ENCODE measurements around the gene RUSC1. TPM values are rescaled to one million over a fixed set of nuclear protein-coding genes. Genes with fewer than 3 reads are reported as not detected.
"Not testable (repeated sequence)": the region's sequence is repeated elsewhere in the genome, so short reads cannot be mapped to it uniquely, and the experiment has no call there.

The RUSC1 gene
- total RNA-seq, 3 donors from 2014 or later = 58.9 to 79.4 (median 60.6) TPM

DNA sequence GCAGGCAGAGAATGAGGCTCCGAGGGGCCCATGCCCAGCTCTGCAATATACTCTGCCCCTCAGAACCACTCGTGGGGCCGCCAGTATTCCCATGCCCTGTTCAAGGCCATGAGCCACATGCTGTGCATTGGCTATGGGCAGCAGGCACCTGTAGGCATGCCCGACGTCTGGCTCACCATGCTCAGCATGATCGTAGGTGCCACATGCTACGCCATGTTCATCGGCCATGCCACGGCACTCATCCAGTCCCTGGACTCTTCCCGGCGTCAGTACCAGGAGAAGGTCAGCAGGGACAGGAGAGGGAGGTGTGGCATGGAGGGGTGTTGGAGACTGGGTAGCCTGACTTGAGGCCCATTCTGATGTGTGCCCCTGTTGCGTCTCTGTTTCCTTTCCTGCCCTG, 36.2 kb upstream of the RUSC1 start:
- intact Hi-C loops (cut with DNase I, micrococcal nuclease) = no loop called here
- TF ChIP-seq CTCF (IDR thresholded peaks at IDR 0.05) = no peak
- H3K36me3 ChIP-seq (ENCODE audit: low read depth) = no peaks in the 10 kb centered on the region
- H3K9me3 ChIP-seq = no peaks in the 10 kb centered on the region
- DNase-seq = no peak
- ATAC-seq = no peak
- no peaks in the 10 kb centered on the region for H3K4me1 ChIP-seq (ENCODE audit: low read depth)
- no peak overlapping the region for H3K4me3 ChIP-seq

DNA sequence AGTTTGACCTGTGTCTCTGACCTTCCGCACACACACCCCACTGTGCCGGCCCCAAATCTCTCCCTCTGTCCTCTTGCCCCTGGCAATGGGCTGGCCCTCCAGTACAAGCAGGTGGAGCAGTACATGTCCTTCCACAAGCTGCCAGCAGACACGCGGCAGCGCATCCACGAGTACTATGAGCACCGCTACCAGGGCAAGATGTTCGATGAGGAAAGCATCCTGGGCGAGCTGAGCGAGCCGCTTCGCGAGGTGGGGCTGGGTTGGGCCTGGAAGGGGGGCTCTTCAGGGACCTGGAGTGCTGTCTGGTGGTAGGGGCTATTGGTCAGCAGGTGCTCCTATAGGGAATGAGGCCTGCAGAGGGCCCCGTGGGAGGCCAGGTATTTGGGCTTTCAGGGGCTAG, 35.6 kb upstream of the RUSC1 start:
- ATAC-seq (no peak), DNase-seq (no peak)
- intact Hi-C loops (cut with DNase I, micrococcal nuclease) = no loop called here
- no peaks in the 10 kb centered on the region for H3K4me1 ChIP-seq (ENCODE audit: low read depth)
- no peaks in the 10 kb centered on the region for H3K36me3 ChIP-seq (ENCODE audit: low read depth)
- H3K4me3 ChIP-seq = no peak overlapping the region
- no peak for TF ChIP-seq CTCF (IDR thresholded peaks at IDR 0.05)
- H3K9me3 ChIP-seq = no peaks in the 10 kb centered on the region

DNA sequence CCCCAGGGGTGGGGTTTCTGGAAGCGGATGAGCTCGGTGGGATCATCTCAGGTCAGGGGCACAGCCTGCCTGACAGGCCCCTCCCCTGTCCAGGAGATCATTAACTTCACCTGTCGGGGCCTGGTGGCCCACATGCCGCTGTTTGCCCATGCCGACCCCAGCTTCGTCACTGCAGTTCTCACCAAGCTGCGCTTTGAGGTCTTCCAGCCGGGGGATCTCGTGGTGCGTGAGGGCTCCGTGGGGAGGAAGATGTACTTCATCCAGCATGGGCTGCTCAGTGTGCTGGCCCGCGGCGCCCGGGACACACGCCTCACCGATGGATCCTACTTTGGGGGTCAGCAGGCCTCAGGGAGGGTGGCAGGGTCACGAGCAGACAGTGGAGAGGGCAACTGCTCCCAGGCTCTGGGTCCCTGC, 35.1 kb upstream of the RUSC1 start:
- TF ChIP-seq CTCF (IDR thresholded peaks at IDR 0.05) = no peak
- Histone ChIP-seq H3K9me3 (no peaks in the 10 kb centered on the region), H3K4me1 (ENCODE audit: low read depth) (no peaks in the 10 kb centered on the region), H3K36me3 (ENCODE audit: low read depth) (no peaks in the 10 kb centered on the region), H3K4me3 (no peak overlapping the region)
- intact Hi-C loops (cut with DNase I, micrococcal nuclease) = no loop called here
- DNase-seq (no peak), ATAC-seq (no peak)

- intact Hi-C loops (cut with DNase I, micrococcal nuclease) = no loop called here
- no peaks in the 10 kb centered on the region for H3K4me1 ChIP-seq (ENCODE audit: low read depth)
- no peaks in the 10 kb centered on the region for H3K36me3 ChIP-seq (ENCODE audit: low read depth)
- DNase-seq (no peak), ATAC-seq (no peak)
- no peaks in the 10 kb centered on the region for H3K9me3 ChIP-seq
- no peak overlapping the region for H3K4me3 ChIP-seq
- TF ChIP-seq CTCF (IDR thresholded peaks at IDR 0.05) = no peak
Observed at GRCh38 chr1:155286544-155286943, 34.1 kb upstream of the RUSC1 start.

- ATAC-seq (no peak), DNase-seq (no peak)
- TF ChIP-seq CTCF (IDR thresholded peaks at IDR 0.05) = no peak
- Histone ChIP-seq H3K36me3 (ENCODE audit: low read depth) (no peaks in the 10 kb centered on the region), H3K4me3 (no peak overlapping the region), H3K4me1 (ENCODE audit: low read depth) (no peaks in the 10 kb centered on the region), H3K9me3 (no peaks in the 10 kb centered on the region)
- intact Hi-C loops (cut with DNase I, micrococcal nuclease) = no loop called here
Observed at GRCh38 chr1:155287987-155288543, 32.6 kb upstream of the RUSC1 start.

DNA sequence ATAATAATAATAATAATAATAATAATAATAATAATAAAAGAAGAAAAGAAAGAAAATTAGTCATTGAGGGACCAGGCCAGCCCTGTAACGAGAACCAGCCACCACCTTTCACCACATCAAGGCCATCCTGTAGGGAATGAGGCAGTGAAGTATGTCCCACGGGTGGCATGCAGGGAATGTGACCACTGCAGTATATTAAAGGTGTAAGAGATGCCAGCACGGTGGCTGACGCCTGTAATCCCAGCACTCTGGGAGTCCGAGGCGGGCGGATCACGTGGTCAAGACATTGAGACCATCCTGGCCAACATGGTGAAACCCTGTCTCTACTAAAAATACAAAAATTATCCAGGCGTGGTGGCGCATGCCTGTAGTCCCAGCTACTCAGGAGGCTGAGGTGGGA, 29.7 kb upstream of the RUSC1 start:
- DNase-seq; H3K36me3 ChIP-seq (ENCODE audit: low read depth); H3K4me3 ChIP-seq; ATAC-seq; H3K4me1 ChIP-seq (ENCODE audit: low read depth); intact Hi-C loops (cut with DNase I, micrococcal nuclease); H3K9me3 ChIP-seq: not testable (repeated sequence)

Data from mucosa of descending colon (tissue), 3 donors.